ENCODE measurements around the gene CGB1. TPM values are rescaled to one million over a fixed set of nuclear protein-coding genes. Genes with fewer than 3 reads are reported as not detected.
A peak's percentile ranks its signal among the peaks of the same experiment; 100 is the strongest.

Gene CGB1
- total and polyA plus RNA-seq, 9 of the 15 experiments (the other 6 are each of a cell fraction or from before 2014, with no cell fraction given): not detected

GRCh38 chr19:49073514-49074378 lies 37.1 kb upstream of the CGB1 start (continued):
- TF ChIP-seq, protein P1, sequence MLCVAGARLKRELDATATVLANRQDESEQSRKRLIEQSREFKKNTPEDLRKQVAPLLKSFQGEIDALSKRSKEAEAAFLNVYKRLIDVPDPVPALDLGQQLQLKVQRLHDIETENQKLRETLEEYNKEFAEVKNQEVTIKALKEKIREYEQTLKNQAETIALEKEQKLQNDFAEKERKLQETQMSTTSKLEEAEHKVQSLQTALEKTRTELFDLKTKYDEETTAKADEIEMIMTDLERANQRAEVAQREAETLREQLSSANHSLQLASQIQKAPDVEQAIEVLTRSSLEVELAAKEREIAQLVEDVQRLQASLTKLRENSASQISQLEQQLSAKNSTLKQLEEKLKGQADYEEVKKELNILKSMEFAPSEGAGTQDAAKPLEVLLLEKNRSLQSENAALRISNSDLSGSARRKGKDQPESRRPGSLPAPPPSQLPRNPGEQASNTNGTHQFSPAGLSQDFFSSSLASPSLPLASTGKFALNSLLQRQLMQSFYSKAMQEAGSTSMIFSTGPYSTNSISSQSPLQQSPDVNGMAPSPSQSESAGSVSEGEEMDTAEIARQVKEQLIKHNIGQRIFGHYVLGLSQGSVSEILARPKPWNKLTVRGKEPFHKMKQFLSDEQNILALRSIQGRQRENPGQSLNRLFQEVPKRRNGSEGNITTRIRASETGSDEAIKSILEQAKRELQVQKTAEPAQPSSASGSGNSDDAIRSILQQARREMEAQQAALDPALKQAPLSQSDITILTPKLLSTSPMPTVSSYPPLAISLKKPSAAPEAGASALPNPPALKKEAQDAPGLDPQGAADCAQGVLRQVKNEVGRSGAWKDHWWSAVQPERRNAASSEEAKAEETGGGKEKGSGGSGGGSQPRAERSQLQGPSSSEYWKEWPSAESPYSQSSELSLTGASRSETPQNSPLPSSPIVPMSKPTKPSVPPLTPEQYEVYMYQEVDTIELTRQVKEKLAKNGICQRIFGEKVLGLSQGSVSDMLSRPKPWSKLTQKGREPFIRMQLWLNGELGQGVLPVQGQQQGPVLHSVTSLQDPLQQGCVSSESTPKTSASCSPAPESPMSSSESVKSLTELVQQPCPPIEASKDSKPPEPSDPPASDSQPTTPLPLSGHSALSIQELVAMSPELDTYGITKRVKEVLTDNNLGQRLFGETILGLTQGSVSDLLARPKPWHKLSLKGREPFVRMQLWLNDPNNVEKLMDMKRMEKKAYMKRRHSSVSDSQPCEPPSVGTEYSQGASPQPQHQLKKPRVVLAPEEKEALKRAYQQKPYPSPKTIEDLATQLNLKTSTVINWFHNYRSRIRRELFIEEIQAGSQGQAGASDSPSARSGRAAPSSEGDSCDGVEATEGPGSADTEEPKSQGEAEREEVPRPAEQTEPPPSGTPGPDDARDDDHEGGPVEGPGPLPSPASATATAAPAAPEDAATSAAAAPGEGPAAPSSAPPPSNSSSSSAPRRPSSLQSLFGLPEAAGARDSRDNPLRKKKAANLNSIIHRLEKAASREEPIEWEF (CRISPR knock-in tag; IDR thresholded peaks at IDR 0.05): no peak
- TF ChIP-seq SIN3B (IDR thresholded peaks at IDR 0.05; ENCODE audit: low read depth) (no peak), CC2D1A (IDR thresholded peaks at IDR 0.05) (0 out of 2 replicates have a peak, but pooled peaks have one; percentile 28), GTF2A2 (tag; IDR thresholded peaks at IDR 0.05) (no peak), GATAD2B (IDR thresholded peaks at IDR 0.05; ENCODE audit: borderline replicate concordance) (no peak), FOXA3 (CRISPR knock-in tag; conservative IDR thresholded peaks at IDR 0.05 in 1 of 2, IDR thresholded peaks at IDR 0.05 in 1 of 2) (no peak), MITF (IDR thresholded peaks at IDR 0.05) (no peak), IRF1 (CRISPR knock-in tag; IDR thresholded peaks at IDR 0.05; ENCODE audit: borderline replicate concordance) (no peak), ARID4B (CRISPR knock-in tag; IDR thresholded peaks at IDR 0.05) (no peak)
- TF ChIP-seq, protein P2, sequence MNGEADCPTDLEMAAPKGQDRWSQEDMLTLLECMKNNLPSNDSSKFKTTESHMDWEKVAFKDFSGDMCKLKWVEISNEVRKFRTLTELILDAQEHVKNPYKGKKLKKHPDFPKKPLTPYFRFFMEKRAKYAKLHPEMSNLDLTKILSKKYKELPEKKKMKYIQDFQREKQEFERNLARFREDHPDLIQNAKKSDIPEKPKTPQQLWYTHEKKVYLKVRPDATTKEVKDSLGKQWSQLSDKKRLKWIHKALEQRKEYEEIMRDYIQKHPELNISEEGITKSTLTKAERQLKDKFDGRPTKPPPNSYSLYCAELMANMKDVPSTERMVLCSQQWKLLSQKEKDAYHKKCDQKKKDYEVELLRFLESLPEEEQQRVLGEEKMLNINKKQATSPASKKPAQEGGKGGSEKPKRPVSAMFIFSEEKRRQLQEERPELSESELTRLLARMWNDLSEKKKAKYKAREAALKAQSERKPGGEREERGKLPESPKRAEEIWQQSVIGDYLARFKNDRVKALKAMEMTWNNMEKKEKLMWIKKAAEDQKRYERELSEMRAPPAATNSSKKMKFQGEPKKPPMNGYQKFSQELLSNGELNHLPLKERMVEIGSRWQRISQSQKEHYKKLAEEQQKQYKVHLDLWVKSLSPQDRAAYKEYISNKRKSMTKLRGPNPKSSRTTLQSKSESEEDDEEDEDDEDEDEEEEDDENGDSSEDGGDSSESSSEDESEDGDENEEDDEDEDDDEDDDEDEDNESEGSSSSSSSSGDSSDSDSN (IDR thresholded peaks at IDR 0.05; ENCODE audit: borderline replicate concordance in 1 of 2, low read depth in 2 of 2, low read length in 2 of 2): 0 out of 4 replicates have a peak, but pooled peaks of 1 of the 2 experiments have one; percentile 14

All from K562 (cell line).